ENCODE results near the gene GRK4. TPM values are rescaled to one million over a fixed set of nuclear protein-coding genes. Genes with fewer than 3 reads are reported as not detected.
"Not testable (repeated sequence)": the region's sequence is repeated elsewhere in the genome, so short reads cannot be mapped to it uniquely, and the experiment has no call there.

GRK4 gene
- polyA plus RNA-seq, 1 of the 3 experiments (the other 2 are of a cell fraction) = 2.7 TPM

DNA sequence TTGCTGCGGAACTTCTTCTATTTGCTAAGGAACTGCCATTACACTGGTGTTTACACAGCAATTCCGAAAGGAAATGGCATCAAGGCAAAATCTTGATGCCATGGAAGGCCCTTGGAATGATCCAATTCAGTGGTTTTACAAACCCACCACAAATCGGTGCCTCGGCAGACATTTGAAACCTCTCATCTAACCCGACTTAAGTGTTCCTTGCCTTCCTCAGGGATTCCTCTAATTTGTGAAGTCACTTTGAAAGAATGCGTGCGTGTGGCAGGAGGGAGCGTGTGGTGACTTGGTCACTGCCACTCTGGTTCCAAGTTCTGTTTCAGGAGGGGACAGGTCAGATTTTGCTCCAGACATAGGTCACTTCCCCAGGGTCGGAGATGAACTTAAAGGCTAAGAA, 4.9 kb upstream of the GRK4 start:
- TF ChIP-seq GABPA (IDR thresholded peaks at IDR 0.05; ENCODE audit: low read depth) (no peak), JUND (IDR thresholded peaks at IDR 0.05) (no peak), ELF1 (IDR thresholded peaks at IDR 0.05) (no peak), MEF2A (IDR thresholded peaks at IDR 0.05; ENCODE audit: borderline replicate concordance, low read depth) (no peak), EZH2phosphoT487 (IDR thresholded peaks at IDR 0.05; ENCODE audit: borderline replicate concordance, low read depth) (no peak), RAD21 (IDR thresholded peaks at IDR 0.05; ENCODE audit: low read length) (no peak), SIN3A (IDR thresholded peaks at IDR 0.05; ENCODE audit: borderline replicate concordance, low read depth, low read length) (no peak), POLR2AphosphoS5 (IDR thresholded peaks at IDR 0.05; ENCODE audit: low read depth, low read length) (no peak), RCOR1 (IDR thresholded peaks at IDR 0.05; ENCODE audit: low read length) (no peak), FOXJ3 (CRISPR knock-in tag; IDR thresholded peaks at IDR 0.05) (no peak), YY1 (IDR thresholded peaks at IDR 0.05; ENCODE audit: low read depth) (no peak), RFX5 (IDR thresholded peaks at IDR 0.05; ENCODE audit: low read length) (no peak), TAF1 (IDR thresholded peaks at IDR 0.05; ENCODE audit: borderline replicate concordance, low read depth, low read length) (no peak), CHD2 (IDR thresholded peaks at IDR 0.05; ENCODE audit: low read length, partially characterized antibody) (no peak)
- TF ChIP-seq, protein P1, sequence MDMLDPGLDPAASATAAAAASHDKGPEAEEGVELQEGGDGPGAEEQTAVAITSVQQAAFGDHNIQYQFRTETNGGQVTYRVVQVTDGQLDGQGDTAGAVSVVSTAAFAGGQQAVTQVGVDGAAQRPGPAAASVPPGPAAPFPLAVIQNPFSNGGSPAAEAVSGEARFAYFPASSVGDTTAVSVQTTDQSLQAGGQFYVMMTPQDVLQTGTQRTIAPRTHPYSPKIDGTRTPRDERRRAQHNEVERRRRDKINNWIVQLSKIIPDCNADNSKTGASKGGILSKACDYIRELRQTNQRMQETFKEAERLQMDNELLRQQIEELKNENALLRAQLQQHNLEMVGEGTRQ (IDR thresholded peaks at IDR 0.05; ENCODE audit: borderline replicate concordance, low read depth, low read length) = no peak
- TF ChIP-seq, protein P2, sequence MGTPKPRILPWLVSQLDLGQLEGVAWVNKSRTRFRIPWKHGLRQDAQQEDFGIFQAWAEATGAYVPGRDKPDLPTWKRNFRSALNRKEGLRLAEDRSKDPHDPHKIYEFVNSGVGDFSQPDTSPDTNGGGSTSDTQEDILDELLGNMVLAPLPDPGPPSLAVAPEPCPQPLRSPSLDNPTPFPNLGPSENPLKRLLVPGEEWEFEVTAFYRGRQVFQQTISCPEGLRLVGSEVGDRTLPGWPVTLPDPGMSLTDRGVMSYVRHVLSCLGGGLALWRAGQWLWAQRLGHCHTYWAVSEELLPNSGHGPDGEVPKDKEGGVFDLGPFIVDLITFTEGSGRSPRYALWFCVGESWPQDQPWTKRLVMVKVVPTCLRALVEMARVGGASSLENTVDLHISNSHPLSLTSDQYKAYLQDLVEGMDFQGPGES (IDR thresholded peaks at IDR 0.05; ENCODE audit: low read depth, low read length) = no peak
- TF ChIP-seq, protein P3, sequence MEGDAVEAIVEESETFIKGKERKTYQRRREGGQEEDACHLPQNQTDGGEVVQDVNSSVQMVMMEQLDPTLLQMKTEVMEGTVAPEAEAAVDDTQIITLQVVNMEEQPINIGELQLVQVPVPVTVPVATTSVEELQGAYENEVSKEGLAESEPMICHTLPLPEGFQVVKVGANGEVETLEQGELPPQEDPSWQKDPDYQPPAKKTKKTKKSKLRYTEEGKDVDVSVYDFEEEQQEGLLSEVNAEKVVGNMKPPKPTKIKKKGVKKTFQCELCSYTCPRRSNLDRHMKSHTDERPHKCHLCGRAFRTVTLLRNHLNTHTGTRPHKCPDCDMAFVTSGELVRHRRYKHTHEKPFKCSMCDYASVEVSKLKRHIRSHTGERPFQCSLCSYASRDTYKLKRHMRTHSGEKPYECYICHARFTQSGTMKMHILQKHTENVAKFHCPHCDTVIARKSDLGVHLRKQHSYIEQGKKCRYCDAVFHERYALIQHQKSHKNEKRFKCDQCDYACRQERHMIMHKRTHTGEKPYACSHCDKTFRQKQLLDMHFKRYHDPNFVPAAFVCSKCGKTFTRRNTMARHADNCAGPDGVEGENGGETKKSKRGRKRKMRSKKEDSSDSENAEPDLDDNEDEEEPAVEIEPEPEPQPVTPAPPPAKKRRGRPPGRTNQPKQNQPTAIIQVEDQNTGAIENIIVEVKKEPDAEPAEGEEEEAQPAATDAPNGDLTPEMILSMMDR (IDR thresholded peaks at IDR 0.05) = no peak
- TF ChIP-seq, protein P4, sequence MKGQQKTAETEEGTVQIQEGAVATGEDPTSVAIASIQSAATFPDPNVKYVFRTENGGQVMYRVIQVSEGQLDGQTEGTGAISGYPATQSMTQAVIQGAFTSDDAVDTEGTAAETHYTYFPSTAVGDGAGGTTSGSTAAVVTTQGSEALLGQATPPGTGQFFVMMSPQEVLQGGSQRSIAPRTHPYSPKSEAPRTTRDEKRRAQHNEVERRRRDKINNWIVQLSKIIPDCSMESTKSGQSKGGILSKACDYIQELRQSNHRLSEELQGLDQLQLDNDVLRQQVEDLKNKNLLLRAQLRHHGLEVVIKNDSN (IDR thresholded peaks at IDR 0.05; ENCODE audit: borderline replicate concordance, low read depth) = no peak
- TF ChIP-seq, protein P5, sequence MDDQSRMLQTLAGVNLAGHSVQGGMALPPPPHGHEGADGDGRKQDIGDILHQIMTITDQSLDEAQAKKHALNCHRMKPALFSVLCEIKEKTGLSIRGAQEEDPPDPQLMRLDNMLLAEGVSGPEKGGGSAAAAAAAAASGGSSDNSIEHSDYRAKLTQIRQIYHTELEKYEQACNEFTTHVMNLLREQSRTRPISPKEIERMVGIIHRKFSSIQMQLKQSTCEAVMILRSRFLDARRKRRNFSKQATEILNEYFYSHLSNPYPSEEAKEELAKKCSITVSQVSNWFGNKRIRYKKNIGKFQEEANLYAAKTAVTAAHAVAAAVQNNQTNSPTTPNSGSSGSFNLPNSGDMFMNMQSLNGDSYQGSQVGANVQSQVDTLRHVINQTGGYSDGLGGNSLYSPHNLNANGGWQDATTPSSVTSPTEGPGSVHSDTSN (IDR thresholded peaks at IDR 0.05) = no peak
- TF ChIP-seq, protein P6, sequence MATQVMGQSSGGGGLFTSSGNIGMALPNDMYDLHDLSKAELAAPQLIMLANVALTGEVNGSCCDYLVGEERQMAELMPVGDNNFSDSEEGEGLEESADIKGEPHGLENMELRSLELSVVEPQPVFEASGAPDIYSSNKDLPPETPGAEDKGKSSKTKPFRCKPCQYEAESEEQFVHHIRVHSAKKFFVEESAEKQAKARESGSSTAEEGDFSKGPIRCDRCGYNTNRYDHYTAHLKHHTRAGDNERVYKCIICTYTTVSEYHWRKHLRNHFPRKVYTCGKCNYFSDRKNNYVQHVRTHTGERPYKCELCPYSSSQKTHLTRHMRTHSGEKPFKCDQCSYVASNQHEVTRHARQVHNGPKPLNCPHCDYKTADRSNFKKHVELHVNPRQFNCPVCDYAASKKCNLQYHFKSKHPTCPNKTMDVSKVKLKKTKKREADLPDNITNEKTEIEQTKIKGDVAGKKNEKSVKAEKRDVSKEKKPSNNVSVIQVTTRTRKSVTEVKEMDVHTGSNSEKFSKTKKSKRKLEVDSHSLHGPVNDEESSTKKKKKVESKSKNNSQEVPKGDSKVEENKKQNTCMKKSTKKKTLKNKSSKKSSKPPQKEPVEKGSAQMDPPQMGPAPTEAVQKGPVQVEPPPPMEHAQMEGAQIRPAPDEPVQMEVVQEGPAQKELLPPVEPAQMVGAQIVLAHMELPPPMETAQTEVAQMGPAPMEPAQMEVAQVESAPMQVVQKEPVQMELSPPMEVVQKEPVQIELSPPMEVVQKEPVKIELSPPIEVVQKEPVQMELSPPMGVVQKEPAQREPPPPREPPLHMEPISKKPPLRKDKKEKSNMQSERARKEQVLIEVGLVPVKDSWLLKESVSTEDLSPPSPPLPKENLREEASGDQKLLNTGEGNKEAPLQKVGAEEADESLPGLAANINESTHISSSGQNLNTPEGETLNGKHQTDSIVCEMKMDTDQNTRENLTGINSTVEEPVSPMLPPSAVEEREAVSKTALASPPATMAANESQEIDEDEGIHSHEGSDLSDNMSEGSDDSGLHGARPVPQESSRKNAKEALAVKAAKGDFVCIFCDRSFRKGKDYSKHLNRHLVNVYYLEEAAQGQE (IDR thresholded peaks at IDR 0.05; ENCODE audit: low read depth, low read length) = no peak
- Histone ChIP-seq H3F3A (replicated peaks; ENCODE audit: insufficient read depth) (peaks cover 19% of the 10 kb centered on the region), H3K9me2 (no peaks in the 10 kb centered on the region), H4K20me1 (ENCODE audit: insufficient read depth) (peaks cover 30% of the 10 kb centered on the region), H3K27ac (ENCODE audit: low read depth in 2 of 2, low read length in 1 of 2) (no peak overlapping the region), H3K4me2 (no peak overlapping the region), H2AFZ (ENCODE audit: low read depth) (no peak overlapping the region), H3K9ac (no peak overlapping the region), H3K4me3 (ENCODE audit: low read depth in 2 of 2, low read length in 1 of 2) (no peak overlapping the region), H3K9me3 (no peaks in the 10 kb centered on the region), H3K4me1 (ENCODE audit: control insufficient read depth in 1 of 2, insufficient read depth in 2 of 2, low read depth in 1 of 2, low read length in 1 of 2) (peaks cover 4 to 12% of the 10 kb centered on the region in 2 experiments; a peak in 2 of 4 replicates), H3K36me3 (replicated peaks in 1 of 2; ENCODE audit: control insufficient read depth in 1 of 2, insufficient read depth in 2 of 2, low read length in 1 of 2) (peaks cover 22 to 45% of the 10 kb centered on the region in 2 experiments), H3K79me2 (ENCODE audit: insufficient read depth) (peaks cover 57% of the 10 kb centered on the region), H3K27me3 (ENCODE audit: insufficient read depth) (no peaks in the 10 kb centered on the region)
- 85% methylated on average over 9 of the region's 9 CpGs for WGBS (ENCODE audit: low lambda C conversion rate)
- ChIA-PET CTCF (no interaction called here), POLR2A (no interaction called here)
- DNase-seq = no peak

DNA sequence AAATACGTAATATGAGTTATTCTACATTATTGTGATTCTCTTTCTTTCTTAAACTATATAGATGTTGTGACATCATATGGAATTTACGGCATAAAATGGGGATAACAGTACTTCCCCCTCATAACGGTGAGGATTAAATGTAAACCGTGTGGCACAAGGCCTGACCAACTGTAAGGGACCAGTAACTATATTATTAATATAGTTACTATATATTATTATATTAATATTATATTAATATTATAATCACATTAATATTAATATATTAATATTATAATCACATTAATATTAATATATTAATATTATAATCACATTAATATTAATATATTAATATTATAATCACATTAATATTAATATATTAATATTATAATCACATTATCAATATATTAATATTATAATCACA, 2.9 kb upstream of the GRK4 start:
- peaks cover 57% of the 10 kb centered on the region for H3K79me2 ChIP-seq (ENCODE audit: insufficient read depth)
- peaks cover 29% of the 10 kb centered on the region for H4K20me1 ChIP-seq (ENCODE audit: insufficient read depth)
- WGBS (ENCODE audit: low lambda C conversion rate) = 81% methylated on average over 4 of the region's 4 CpGs
- H3K9me3 ChIP-seq; H3K27ac ChIP-seq (ENCODE audit: low read depth in 2 of 2, low read length in 1 of 2); H2AFZ ChIP-seq (ENCODE audit: low read depth); H3K9ac ChIP-seq; H3K9me2 ChIP-seq; H3K27me3 ChIP-seq (ENCODE audit: insufficient read depth); H3K4me2 ChIP-seq; CTCF ChIA-PET; H3K4me3 ChIP-seq (ENCODE audit: low read depth in 2 of 2, low read length in 1 of 2); POLR2A ChIA-PET; DNase-seq: not testable (repeated sequence)
- H3K36me3 ChIP-seq (replicated peaks in 1 of 2; ENCODE audit: control insufficient read depth in 1 of 2, insufficient read depth in 2 of 2, low read length in 1 of 2) = peaks cover 21 to 32% of the 10 kb centered on the region in 2 experiments
- peaks cover 4 to 17% of the 10 kb centered on the region in 2 experiments; a peak in 2 of 4 replicates for H3K4me1 ChIP-seq (ENCODE audit: control insufficient read depth in 1 of 2, insufficient read depth in 2 of 2, low read depth in 1 of 2, low read length in 1 of 2)
- peaks cover 14% of the 10 kb centered on the region for H3F3A ChIP-seq (replicated peaks; ENCODE audit: insufficient read depth)
